AG20443 (cell line): ENCODE measurements around the gene WDR35.
"Not testable (repeated sequence)": the region's sequence is repeated elsewhere in the genome, so short reads cannot be mapped to it uniquely, and the experiment has no call there.

Experiments used
- DNase-seq: peaks from one replicate; pipeline ENCODE4 v3.0.0; 2012; ENCODE audit warnings: low spot score, mixed read lengths

WDR35 gene

DNA sequence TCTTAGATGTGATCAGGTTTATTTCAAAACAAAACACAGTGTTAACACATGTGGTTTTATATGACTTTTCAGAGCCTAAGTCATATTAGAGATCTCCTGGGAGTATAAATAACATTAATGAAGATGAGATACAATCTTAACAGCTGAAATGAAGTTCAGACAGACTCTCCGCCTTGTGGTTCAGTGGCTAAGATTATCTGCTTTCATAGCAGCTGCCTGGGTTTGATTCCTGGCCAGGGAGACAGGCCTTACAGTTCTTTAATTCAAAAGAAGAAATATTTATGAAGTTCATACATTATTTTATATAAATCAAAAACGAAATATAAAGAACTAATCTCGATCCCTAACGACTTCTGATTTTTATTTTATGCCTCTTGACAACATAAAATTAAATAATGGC, 52.9 kb downstream of the WDR35 start:
- DNase-seq, result no peak

DNA sequence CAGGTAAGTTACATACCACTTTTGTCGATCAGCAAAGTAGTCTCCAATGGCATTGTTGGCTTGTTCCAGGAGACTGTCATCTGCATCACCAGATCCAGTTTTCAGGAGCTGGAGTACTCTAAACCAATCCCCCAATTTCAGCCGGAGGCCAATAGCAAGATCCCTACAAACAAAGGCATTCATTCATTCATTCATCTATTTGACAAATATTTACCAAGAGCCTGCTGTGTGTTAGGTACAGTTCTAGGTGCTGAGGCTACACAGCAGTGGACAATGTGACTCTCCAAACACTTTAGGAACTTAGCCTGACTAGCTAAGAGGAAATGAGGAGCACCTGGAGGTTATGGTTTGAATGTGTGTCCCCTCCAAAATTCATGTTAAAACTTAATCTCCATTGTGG, 53.7 kb downstream of the WDR35 start:
- DNase-seq, result no peak

DNA sequence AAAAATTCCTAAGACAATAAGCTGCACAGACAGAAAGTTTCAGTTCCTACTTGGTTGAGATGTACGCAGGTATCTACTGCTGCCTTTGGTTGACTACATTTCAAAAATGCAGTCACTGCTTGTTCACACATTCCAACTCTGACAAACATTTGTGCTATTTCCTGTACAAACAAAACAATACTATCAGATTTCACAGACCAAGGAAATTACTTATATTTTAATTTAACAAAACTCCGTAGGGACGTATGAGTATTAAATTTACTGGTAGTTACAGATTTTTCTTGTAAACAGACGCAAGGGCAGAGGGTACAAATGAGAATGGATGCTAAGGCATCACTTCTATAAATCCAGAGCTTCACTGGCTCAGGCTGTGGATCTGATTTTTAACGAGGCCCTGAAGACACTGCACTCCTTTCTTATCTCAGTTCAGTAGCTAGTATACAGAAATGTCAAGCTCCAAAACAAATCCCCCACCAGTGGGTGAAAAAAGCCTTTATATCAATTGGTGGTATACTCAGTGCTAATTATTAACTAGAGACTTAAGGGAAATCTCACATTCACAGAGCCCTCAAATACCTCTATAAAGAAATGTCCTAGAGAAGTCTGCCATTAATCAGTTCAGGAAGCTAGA, 56.4 kb downstream of the WDR35 start:
- DNase-seq, result peak; percentile 65

DNA sequence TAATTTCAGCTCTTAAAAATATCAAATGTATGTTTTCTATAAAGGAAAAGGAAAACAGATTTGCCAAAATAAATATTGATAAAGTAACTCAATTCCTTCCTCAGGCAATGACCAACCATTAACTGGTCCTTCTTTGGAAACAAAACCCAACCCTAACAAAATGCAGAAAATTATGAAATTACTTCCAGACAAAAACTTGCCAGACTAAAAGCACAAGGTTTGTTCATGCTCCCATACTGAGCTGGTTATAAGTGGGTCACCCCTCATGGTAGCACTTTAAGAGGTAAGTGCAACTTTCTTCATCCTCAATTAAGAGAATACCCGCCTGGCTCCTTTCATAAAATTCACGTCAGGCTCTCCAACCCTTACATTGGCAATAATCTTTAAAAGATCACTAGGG, 57.0 kb downstream of the WDR35 start:
- DNase-seq, result no peak

DNA sequence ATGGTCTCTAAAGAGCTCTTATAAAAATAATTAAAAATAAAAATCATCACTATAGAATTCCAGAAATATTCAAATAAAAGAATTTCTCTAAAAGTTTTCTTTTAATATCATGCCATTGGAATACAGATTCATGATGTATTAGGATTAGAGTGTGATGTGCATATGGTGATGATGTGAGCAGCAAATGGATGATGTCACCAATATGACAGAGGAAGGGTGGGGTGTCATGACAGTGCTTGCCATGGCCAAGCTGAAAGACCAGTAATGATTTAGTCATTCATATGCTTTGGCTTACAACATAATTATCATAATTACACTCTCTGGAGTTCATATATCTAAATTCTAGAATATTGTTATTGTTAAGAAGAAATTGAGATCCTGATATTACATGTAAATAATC, 60.7 kb downstream of the WDR35 start:
- DNase-seq, result no peak

DNA sequence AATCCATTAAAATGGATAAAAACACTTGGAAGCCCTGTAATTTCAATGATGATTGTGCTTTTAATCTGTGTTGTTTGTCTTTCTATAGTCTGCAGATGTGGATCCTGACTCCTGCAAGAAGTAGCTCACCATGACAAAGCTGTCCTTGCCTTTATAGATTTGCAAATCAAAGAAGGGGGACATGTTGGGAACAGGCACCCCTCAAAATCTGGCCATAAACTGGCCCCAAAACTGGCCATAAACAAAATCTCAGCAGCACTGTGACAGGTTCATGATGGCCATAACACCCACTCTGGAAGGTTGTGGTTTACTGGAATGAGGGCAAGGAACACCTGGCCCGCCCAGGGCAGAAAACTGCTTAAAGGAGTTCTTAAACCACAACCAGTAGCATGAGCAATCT, 62.1 kb downstream of the WDR35 start:
- DNase-seq, result not testable (repeated sequence)

DNA sequence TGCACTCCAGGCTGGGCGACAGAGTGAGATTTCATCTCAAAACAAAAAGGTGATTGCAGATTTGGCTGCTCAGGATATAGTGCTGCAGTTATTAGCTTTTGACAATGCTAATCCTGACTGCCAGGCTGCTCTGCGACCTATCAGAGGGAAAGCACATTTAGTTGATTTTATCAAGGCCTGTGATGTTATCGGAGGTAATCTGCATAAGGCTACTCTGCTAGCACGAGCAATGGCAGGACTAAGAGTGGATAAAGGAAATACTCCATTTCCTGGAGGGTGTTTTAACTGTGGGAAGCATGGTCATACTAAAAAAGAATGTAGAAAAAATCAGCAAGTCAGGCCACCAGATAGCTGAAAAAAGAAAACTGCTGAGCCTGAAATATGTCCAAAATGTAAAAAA, 65.4 kb downstream of the WDR35 start:
- not testable (repeated sequence) for DNase-seq

DNA sequence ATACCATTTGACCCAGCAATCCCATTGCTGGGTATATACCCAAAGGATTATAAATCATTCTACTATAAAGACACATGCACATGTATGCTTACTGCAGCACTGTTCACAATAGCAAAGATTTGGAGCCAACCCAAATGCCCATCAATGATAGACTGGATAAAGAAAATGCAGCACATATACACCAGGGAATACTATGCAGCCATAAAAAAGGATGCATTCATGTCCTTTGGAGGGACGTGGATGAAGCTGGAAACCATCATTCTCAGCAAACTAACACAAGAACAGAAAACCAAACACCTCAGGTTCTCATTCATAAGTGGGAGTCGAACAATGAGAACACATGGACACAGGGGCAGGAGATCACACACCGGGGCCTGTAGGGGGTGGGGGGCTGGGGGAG, 67.7 kb downstream of the WDR35 start:
- not testable (repeated sequence) for DNase-seq

DNA sequence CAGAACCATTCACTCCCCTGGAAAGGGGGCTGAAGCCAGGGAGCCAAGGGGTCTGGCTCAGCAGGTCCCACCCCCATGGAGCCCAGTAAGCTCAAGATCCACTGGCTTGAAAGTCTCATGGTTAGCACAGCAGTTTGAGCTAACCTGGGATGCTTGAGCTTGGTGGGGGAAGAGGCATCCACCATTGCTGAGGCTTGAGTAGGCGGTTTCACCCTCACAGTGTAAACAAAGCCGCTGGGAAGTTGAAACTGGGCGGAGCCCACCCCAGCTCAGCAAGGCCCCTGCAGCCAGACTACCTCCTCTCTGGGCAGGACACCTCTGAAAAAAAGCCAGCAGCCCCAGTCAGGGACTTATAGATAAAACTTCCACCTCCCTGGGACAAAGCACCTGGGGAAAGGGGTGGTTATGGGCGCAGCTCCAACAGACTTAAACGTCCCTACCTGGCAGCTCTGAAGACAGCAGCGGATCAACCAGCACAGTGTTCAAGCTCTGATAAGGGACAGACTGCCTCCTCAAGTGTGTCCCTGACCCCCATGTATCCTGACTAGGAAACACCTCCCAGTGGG, 73.4 kb downstream of the WDR35 start:
- no peak for DNase-seq

DNA sequence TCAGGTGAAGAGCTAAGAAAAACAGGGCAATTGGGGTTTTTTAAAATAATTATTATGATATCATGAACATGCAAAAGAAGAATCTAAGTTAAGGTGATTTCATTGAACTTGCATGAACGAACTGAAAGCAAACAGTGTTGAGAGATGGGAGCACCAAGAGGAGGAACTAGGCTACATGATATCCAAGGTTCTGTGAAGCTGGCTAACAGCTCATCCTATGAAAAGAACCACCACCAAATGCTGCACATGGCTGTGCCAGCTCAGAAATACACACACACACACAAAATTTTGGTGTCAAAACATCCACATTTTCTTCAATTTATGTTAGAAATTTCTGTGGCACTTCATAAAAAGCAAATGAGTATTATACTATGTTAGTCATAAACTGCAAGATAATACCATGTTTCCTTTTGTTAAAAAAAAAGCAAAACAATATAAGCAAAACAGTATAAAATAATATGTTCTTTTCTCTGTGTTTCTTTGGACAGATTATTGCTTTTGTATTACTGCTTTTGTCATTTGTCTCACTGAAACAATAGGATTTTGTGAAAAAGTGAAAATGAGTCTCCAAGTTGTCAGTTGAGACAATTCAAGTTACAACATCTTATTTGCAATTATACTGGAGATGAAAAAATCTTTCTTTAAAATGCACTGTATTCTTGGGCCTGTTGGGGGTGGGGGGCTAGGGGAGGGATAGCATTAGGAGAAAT, 75.5 kb downstream of the WDR35 start:
- no peak for DNase-seq

DNA sequence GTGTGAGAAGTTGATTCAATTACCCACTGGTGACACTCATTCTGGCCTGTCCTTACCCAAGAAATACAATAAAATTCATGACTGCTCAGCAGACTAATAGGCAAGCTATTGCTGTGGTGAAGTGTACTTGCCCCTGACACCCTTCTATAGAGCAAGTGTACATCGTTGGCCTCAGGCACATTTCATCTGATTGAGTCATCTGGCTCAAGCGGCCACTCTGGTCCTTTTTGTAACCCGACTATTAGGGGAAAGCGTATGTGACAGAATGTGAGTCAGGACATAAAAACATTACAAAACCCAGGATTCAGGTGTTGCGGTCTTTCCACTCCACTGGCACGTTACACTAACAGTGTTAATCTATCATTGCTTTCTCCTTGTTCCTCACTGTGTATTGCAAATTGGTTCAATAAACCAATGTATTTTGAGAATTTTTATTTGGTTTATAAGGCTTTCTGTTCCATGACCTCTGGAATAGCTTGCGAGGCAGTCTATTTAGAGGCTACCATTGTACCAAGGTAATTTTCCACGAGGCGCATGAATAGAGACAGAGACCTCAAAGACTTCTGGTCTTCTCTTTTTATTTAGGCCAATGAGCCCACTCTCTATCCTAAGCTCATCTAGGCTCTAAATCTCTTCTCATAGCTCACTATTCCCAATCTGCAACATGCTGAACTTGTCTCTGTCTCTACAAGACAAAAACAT, 77.9 kb downstream of the WDR35 start:
- DNase-seq, result peak; percentile 60

DNA sequence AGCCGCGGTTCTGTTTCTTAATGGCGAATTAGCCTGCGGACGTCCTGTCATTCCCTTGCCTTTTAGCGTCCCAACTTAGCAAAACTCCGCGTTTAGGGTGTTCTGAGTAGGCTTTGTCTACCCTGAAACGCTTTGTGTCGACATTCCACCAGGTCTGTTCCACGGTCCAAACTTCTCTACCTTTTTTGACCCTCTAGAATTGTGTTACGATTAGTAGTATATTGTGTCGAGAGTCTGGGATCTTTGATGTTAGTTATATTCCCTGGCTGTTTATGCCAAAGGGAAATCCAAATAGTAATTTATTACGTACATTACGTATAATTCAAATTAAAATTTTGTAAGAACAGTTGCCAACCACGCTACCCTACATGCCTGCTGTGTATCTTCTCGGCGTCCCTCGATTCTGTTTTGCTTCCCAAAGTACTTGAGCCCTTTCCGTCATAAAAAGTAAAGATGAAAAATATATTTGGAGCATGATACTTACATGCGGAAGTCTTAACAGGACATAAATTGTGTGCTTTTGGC, 87.6 kb downstream of the WDR35 start:
- DNase-seq, result peak; percentile 34

DNA sequence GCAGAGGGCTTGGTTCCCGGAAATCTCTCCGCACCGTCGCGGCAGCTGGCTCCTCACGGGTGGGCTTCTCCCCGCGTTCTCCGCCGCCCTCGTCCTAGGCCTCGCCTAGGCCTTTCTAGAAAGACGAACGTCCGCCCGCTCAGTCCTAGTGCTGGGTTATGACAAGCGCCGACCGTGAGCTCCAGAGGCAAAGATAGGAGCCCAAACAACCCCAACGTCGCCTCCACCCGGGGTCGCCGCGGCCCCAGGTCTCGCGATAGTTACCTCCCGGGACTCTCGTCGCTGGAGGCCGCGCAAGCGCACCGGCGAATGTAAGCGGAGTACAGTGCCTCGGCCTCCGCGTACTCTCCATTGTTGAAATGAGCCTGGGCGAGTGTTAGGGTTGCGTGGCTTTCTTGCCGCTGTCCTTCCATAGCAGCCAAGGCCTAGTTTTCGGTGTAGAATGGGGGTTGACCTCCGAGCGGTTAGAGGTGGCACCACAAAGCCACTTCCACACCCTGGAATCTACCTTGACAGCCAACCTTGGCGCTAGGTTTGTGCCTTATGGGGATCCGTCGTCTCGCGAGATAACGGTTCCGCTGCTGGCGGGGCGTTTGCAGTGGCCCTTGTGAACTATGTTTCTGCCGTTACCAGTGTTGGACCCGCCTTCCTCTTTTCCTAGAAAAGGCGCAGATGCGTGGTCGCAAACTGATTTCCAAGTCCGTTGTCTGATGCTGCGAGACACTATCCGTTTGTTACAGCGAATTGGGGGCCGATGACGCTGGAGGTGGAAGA, 88.3 kb downstream of the WDR35 start, which contains the start of gene TTC32:
Gene TTC32, minus strand, starts transcription at position 542 of the 774 bp plus-strand sequence. Its CDS starts 129 bp downstream, at position 413.
- peak; percentile 98 for DNase-seq

DNA sequence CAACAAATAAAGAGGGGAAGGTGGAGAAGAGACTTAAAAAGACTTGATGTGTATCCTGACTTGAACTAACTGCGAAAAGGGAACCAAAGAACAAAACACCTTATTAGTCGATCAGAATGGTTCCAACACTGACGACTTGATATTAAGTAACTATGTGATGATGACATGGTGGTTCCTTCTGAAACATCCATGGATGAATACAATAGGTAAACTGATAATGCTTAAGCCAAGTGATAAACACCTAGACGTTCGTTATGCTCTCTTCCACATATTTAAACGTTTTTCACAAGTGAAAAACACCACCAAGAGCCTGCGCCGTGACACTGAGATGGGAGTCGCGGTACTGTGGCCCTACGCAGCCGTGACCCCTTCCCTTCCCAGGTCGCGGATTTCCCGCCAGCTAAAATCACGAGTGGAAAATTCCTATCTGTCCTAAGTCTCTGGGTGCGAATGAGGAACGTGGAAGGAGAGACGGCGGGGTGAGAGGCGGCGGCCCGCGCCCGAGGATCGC, 88.9 kb downstream of the WDR35 start:
- no peak for DNase-seq

DNA sequence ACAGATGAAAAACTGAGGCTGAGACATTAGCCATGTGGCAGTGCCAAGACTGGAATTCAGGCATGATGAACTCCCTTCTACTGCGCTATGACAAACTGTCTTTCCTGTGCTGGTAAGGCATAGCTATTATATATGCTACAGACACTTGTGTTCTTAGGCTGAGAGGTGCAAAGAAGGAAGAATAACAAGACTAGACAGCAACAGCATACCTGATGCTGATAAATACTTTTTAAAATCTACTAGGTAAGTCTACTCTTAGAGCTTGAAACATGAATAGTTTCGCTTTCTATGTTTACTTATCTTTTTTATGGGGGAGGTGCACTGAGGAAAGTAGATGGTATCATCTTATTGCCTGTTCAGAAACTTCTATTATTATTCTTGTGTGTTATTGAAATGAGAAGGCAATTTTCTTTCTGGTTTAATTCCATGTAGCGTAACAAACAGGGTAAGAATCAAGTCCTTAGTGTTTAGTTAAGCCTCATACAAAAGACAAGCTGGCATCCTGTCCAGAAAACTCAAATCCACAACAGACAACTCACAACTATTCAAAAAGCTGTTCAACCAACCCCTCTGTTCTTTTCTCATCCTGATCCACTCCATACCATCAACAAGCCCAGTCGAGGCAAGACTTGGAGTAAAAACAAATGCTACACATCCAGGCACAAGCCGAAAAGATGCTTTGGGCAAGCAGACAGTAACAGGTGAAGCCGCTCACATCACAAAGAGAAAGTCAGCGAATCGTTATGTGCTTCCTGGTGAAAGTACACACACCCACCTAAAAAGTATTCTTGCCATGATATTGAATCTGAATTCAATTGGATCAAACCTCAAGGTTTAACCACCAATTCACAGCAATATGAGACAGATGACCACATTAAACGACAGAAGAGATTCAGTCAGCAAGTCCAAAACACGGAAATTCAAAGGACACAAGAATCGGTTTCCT, 89.6 kb downstream of the WDR35 start:
- DNase-seq, result peak; percentile 6

DNA sequence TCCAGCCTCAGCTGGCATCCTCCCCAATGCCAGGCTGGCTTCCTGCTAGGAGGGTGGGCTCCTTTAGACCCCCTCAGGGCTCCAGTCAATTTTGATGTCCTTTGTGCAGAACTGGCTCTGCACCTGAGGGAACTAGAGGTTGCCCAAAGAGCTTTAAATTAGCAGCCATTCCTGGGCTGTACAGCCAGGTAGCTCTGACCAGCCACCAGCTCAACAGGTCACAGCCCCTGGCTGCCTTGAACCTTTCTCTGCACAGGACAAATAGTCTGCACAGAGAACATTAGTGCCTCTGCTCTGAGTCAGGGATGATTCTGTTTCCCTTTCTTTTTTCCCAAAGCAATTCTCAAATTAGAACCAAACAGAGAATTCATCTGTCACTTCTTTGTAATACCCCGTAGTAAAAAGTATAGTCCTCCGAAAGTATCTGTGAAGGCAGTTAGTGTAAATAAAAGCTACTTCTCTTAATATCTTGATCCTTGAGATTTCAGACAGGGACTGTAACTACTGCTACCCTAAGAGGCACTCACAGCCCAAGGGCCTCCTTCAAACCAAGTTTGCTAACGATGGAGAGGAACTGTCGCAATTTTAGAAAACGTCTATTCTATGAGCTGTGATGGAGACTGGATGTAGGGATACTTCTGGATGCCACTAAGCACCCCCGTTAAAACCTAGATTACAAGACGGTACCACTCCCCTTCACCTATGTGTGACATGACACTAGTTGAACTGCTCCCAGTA, 91.1 kb downstream of the WDR35 start:
- peak; percentile 8 for DNase-seq

DNA sequence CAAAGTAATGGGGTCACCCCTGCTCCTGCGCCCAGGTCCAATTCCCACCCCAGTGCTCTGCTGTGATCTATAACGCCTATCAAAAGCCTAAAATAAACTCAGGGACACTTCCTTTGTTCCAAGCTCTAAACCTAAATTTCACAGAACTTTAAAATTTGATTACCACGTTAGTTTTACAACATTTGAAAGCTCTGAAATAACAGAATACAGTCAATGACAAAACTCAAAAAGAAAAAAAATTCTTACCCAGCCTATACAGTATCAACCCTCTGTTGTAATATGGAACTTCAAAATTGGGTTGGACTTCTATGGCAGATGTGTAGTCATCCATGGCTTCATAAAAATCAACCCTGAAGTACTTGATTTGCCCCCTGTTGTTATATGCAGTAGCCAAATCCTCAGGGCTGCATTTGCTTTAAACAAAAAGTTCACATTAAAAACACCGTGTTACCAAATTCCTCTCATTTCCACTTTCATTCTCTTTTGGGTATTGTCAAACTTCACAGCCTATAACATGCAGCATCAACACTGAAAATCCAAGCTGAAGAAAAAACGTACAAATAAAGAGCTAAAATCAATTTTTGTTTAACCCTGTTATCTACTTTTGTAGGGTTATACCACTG, 92.2 kb downstream of the WDR35 start:
- peak; percentile 1 for DNase-seq

DNA sequence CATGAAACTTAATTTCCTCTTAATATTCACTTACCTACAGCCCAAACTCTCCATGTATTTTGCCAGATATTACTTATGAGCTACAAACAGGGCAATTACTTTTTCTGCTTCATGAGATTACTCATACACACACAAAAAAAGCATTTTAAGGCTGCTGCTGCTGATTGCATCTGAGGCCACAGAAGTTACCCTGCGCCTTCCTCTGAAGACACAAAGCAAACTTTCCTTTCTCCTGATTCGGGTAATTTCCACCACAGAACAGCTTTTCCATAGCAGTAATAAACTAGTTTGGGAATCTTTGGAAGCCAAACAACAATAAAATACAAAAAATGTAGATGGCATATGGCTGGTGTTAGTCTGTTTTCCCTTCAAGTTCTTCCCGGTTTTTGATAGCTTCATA, 94.4 kb downstream of the WDR35 start:
- DNase-seq, result peak; percentile 11

DNA sequence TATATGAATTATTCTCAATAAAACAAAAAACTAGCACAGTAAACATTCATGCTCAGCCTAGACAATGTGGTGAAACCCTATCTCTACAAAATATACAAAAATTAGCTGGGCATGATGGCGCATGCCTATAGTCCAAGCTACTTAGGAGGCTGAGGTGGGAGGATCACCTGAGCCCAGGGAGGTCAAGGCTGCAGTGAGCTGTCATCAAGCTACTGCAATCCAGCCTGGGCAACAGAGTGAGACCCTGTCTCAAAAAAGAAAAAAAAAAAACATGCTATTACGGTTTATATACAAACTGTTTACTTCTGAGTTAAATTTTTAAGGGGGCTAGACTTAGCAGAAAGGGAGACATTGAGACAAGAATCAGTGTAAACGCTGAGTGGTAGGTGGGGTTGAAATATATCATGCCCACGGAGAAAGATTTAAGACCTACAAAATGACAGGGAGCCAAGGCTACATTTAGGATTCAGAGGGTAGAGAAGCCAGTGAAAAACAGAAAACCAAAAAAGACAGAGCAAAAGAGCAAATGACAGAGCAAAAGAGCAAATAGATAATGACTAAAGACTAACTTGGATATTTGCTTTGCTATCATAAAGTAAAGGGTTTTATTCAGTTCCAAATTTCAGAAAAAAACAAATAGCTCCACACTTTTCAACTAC, 95.6 kb downstream of the WDR35 start:
- no peak for DNase-seq
